Hepatocyte (in vitro differentiated cells): ENCODE measurements around the gene PIGQ. TPM values are rescaled to one million over a fixed set of nuclear protein-coding genes. Genes with fewer than 3 reads are reported as not detected.
A peak's percentile ranks its signal among the peaks of the same experiment; 100 is the strongest.

Source experiments
- DNase-seq: peaks from one replicate; pipeline ENCODE4 v3.0.0-alpha.2; 2016; ENCODE audit warnings: low spot score
- H2AFZ ChIP-seq: fragments of 200-600 bp; sonication (generic); 2 replicates; pipeline ENCODE4 v1.6.0; 2016; ENCODE audit warnings: antibody characterized with exemption, mild to moderate bottlenecking
- H3K27ac ChIP-seq: fragments of 200-600 bp; sonication (generic); 2 replicates; pipeline ENCODE4 v1.5.1; 2016; ENCODE audit warnings: mild to moderate bottlenecking
- H3K27me3 ChIP-seq: fragments of 200-600 bp; sonication (generic); 2 replicates; pipeline ENCODE4 v1.6.1; 2016
- H3K36me3 ChIP-seq: fragments of 200-600 bp; sonication (generic); replicated peaks from 2 replicates; pipeline ENCODE4 v1.5.1; 2016; ENCODE audit warnings: low read depth; ENCODE audit not compliant: insufficient read depth
- H3K4me1 ChIP-seq: fragments of 200-600 bp; sonication (generic); 2 replicates; pipeline ENCODE4 v1.5.1; 2016; ENCODE audit warnings: mild to moderate bottlenecking, moderate library complexity; ENCODE audit not compliant: insufficient read depth
- H3K4me2 ChIP-seq: fragments of 200-600 bp; sonication (generic); 2 replicates; pipeline ENCODE4 v1.6.0; 2016
- H3K4me3 ChIP-seq: fragments of 200-600 bp; sonication (generic); 2 replicates; pipeline ENCODE4 v1.5.1; 2016; ENCODE audit warnings: mild to moderate bottlenecking
- H3K79me2 ChIP-seq: fragments of 200-600 bp; sonication (generic); 2 replicates; pipeline ENCODE4 v1.6.0; 2017; ENCODE audit warnings: mild to moderate bottlenecking
- H3K9me2 ChIP-seq: fragments of 200-600 bp; sonication (generic); replicated peaks from 2 replicates; pipeline ENCODE4 v1.6.0; 2017; ENCODE audit warnings: mild to moderate bottlenecking; ENCODE audit not compliant: insufficient read depth
- H3K9me3 ChIP-seq: fragments of 200-600 bp; sonication (generic); 2 replicates; pipeline ENCODE4 v1.5.1; 2016; ENCODE audit warnings: low read depth, mild to moderate bottlenecking
- H4K20me1 ChIP-seq: fragments of 200-600 bp; sonication (generic); 2 replicates; pipeline ENCODE4 v1.6.0; 2016; ENCODE audit warnings: mild to moderate bottlenecking; ENCODE audit not compliant: insufficient read depth, poor library complexity, severe bottlenecking
- CTCF ChIP-seq: fragments of 200-600 bp; sonication (generic); IDR thresholded peaks from 2 replicates; pipeline ENCODE4 v1.5.1; 2016; ENCODE audit warnings: antibody characterized with exemption, mild to moderate bottlenecking; ENCODE audit not compliant: poor library complexity
- EZH2 ChIP-seq: fragments of 200-600 bp; sonication (generic); IDR thresholded peaks from 2 replicates; pipeline ENCODE4 v1.6.1; 2016; ENCODE audit warnings: antibody characterized with exemption, mild to moderate bottlenecking, borderline replicate concordance
- EZH2phosphoT487 ChIP-seq: fragments of 200-600 bp; sonication (generic); IDR thresholded peaks from one replicate; pipeline ENCODE4 v1.6.1; 2018; ENCODE audit warnings: antibody characterized with exemption, mild to moderate bottlenecking, low read depth, moderate library complexity; ENCODE audit not compliant: unreplicated experiment, severe bottlenecking
- WGBS: methylation state at CpG from one replicate; pipeline ENCODE4 v1.1.6; 2016; ENCODE audit warnings: low lambda C conversion rate; ENCODE audit errors: missing lambda C conversion rate; 5-methylcytosine and 5-hydroxymethylcytosine counted together
- polyA plus RNA-seq: library from polyadenylated mRNA; unstranded; fragments of >200 nt; fragmentation: Nextera tagmentation; extraction: Ambion mirVana; gene quantifications from 2 replicates; pipeline ENCODE4 v1.2.1, GENCODE V29; 2016
- total RNA-seq: library from RNA; depleted of rRNA; stranded (reverse); fragments of >200 nt; gene quantifications from 2 replicates; pipeline ENCODE4 v1.2.3, GENCODE V29; 2014

PIGQ gene
- total and polyA plus RNA-seq, 2 experiments from 2014 or later: 30.0 to 58.6 TPM

DNA sequence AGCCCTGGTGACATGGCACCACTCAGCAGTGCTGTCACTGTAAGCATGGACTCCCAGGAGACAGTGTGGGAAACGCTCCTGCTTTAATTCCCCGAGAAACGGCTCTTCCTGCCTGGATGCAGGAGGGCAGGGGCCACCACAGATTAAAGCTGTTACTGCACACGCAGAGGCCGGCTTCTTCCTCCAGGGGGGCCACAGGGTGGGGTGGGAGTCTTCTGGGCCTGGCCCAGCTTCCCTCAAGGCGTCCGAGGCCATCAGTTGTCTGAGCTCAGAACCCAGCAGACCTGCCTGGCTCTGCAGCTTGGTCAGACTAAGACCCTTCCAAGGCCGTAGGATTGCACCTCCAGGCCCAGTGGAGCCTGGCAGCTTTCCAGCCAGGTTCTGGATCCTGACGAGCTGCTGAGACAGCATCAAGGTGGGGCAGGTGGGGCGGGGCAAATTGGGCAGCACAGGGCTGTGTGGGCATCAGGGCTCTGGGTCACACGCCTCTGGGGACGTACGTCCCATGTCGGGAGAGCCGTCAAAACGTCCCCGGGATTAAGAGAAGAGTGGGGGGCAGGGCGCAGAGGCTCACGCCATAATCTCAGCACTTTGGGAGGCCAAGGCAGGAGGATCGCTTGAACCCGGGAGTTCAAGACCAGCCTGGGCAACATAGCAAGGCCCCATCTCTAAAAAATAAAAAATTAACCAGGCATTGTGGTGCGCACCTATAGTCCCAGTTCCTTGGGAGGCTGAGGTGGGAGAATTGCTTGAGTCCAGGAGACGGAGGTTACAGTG, 47.3 kb upstream of the PIGQ start:
- TF ChIP-seq EZH2 (no peak), CTCF (no peak), EZH2phosphoT487 (no peak)
- Histone ChIP-seq H3K4me3 (no peak overlapping the region), H3K79me2 (peaks cover 15% of the 10 kb centered on the region), H2AFZ (no peak overlapping the region), H3K9me3 (no peaks in the 10 kb centered on the region), H3K4me1 (peaks cover 21% of the 10 kb centered on the region), H4K20me1 (no peaks in the 10 kb centered on the region), H3K36me3 (no peaks in the 10 kb centered on the region), H3K4me2 (no peak overlapping the region), H3K9me2 (no peaks in the 10 kb centered on the region), H3K27me3 (no peaks in the 10 kb centered on the region), H3K27ac (no peak overlapping the region)
- DNase-seq: no peak
- 85% methylated on average over 23 of the region's 23 CpGs for WGBS

DNA sequence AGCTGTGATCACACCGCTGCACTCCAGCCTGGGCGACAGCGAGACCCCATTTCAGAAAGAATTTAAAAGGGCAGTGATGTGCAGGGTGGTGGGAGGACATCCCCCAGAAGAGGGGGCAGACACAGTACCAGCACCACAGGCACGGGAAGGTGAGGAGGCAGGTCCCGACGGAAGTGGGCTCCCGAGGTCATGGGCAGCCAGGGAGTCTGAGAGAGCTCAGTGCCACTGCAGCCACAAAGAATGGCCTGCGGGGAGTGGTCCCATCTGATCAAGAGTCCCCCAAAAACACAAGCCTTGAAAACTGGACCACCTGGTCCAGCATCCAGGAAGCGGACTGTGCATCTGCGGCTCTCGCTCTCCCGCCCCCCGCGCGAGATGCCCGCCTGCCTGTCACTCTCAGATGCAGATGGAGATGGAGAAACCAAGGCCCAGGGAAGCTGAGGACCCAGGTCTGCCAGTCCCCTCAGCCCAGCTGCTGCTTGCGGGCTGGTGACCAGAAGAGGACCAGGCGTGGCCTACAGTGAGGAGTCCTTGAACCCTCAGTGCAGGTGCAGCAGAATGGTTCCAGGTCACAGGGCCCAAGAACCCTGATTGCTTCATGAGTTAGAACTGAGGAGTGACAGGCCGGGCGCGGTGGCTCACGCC, 46.5 kb upstream of the PIGQ start:
- no peaks in the 10 kb centered on the region for H3K9me2 ChIP-seq
- no peak for DNase-seq
- H3K27ac ChIP-seq: peak overlapping the region; percentile 23
- H3K4me1 ChIP-seq: peaks cover 21% of the 10 kb centered on the region
- H3K4me2 ChIP-seq: no peak overlapping the region
- peaks cover 16% of the 10 kb centered on the region for H3K79me2 ChIP-seq
- TF ChIP-seq EZH2: no peak
- no peak for TF ChIP-seq EZH2phosphoT487
- TF ChIP-seq CTCF: no peak
- no peaks in the 10 kb centered on the region for H3K27me3 ChIP-seq
- 96% methylated on average over 21 of the region's 22 CpGs for WGBS
- no peak overlapping the region for H3K4me3 ChIP-seq
- H2AFZ ChIP-seq: no peak overlapping the region
- no peaks in the 10 kb centered on the region for H3K36me3 ChIP-seq
- no peaks in the 10 kb centered on the region for H4K20me1 ChIP-seq
- no peaks in the 10 kb centered on the region for H3K9me3 ChIP-seq

DNA sequence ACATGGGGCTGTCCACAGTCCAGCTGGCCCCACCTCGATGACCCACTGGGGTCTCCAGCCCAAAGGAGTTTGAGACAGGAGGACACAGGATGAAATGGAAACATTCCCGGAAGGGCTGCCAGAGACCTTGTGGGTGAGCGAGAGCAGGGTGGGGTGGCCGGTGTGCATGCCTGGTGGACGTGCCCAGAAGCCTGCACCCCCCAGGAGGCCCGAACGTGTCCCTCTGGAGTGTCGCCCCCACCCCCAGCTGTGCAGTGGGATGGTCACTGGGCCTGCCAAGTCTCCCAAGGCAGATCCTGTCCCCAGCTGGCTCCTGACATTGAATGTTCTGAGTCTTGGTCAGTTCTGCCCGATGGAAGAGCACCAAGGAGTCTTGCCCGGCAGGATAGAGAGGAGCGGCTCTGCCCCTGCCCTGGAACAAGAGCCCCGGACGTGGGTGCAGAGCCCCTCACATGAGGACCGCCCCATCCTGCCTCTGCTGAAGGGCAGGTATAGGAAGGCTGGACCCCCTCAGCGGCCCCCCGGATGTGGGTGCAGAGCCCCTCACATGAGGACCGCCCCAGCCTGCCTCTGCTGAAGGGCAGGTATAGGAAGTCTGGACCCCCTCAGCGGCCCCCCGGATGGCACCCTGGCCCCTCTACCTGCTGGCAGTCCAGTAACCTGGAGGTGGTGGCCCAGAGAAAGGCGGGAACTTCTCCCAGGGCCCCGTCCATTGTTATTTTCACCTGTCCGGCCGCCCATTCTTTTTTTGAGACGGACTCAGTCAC, 45.3 kb upstream of the PIGQ start:
- Histone ChIP-seq H3K79me2 (peaks cover 29% of the 10 kb centered on the region), H2AFZ (no peak overlapping the region), H3K27ac (peak overlapping the region; percentile 97), H3K9me2 (no peaks in the 10 kb centered on the region), H4K20me1 (peaks cover 11% of the 10 kb centered on the region), H3K4me3 (no peak overlapping the region), H3K36me3 (no peaks in the 10 kb centered on the region), H3K9me3 (no peaks in the 10 kb centered on the region), H3K4me2 (peak overlapping the region; percentile 95), H3K4me1 (peaks cover 31% of the 10 kb centered on the region), H3K27me3 (no peaks in the 10 kb centered on the region)
- WGBS: 93% methylated on average over 24 of the region's 24 CpGs
- no peak for DNase-seq
- TF ChIP-seq CTCF (no peak), EZH2phosphoT487 (no peak), EZH2 (no peak)
